ENCODE data around the gene BAMBI.

DNA sequence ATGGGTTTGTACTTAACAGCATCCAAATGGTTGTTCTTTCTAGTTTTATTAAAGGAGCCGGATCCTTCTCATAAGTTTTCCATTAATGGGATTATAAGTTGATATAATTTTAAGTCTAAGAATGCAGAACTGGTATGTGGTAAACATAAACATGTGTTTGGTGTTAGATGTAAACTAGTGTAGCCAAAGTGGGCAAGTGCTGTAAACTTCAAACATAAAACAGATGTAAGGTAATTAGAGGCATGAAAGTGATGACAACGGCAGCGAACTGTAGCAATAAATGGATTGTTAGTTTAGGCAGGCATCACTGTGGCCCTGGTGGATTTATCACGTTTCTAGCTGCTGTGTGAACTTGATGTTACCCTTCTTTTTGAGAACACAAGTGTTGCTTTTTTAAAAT, 37.9 kb downstream of the BAMBI start:
- TF ChIP-seq POLR2AphosphoS5 (IDR thresholded peaks at IDR 0.05; ENCODE audit: low read depth, low read length), result no peak
- no peak for TF ChIP-seq POLR2A (IDR thresholded peaks at IDR 0.05; ENCODE audit: low read depth, low read length)
- no peak for TF ChIP-seq TAF1 (IDR thresholded peaks at IDR 0.05; ENCODE audit: low read depth, low read length)
- no peak for TF ChIP-seq SPI1 (IDR thresholded peaks at IDR 0.05; ENCODE audit: low read depth, low read length)
- TF ChIP-seq POU2F2 (IDR thresholded peaks at IDR 0.05; ENCODE audit: low read depth, low read length), result no peak
